GM12878 (cell line): ENCODE data around the gene ZSCAN22. TPM values are rescaled to one million over a fixed set of nuclear protein-coding genes. Genes with fewer than 3 reads are reported as not detected.

Experiments
- BMI1 ChIP-seq: fragments of 450-650 bp; IDR thresholded peaks from 2 replicates; pipeline ENCODE4 v1.6.1; 2016; ENCODE audit warnings: mild to moderate bottlenecking, moderate library complexity, borderline replicate concordance
- CBX3 ChIP-seq: fragments of 200-600 bp; sonication (generic); IDR thresholded peaks from 2 replicates; pipeline ENCODE4 v1.6.1; 2016; ENCODE audit warnings: low read depth, borderline replicate concordance
- CEBPB ChIP-seq, 2 experiments: fragments of 150-350 bp in 1 of 2; IDR thresholded peaks; 2 replicates each; pipeline ENCODE4 v1.6.1; 2012 to 2014; ENCODE audit warnings: low read depth in 2 of 2, low read length in 2 of 2, borderline replicate concordance in 1 of 2, inconsistent platforms in 1 of 2
- E2F4 ChIP-seq: IDR thresholded peaks from 2 replicates; pipeline ENCODE4 v1.6.1; 2012; ENCODE audit warnings: low read depth, low read length, improper control_type of control experiment
- E4F1 ChIP-seq: fragments of 450-650 bp; IDR thresholded peaks from 2 replicates; pipeline ENCODE4 v1.6.1; 2018; ENCODE audit warnings: borderline replicate concordance, mild to moderate bottlenecking; ENCODE audit not compliant: partially characterized antibody
- NFXL1 ChIP-seq: fragments of 450-650 bp; IDR thresholded peaks from 2 replicates; pipeline ENCODE4 v1.6.1; 2017; ENCODE audit warnings: antibody characterized with exemption, mild to moderate bottlenecking, borderline replicate concordance
- NKRF ChIP-seq: fragments of 450-650 bp; conservative IDR thresholded peaks from 2 replicates; pipeline ENCODE4 v1.6.1; 2017; ENCODE audit warnings: mild to moderate bottlenecking, moderate library complexity
- RB1 ChIP-seq: fragments of 450-650 bp; formaldehyde crosslinking; IDR thresholded peaks from 2 replicates; pipeline ENCODE4 v1.6.1; 2017; ENCODE audit warnings: mild to moderate bottlenecking, borderline replicate concordance
- SPI1 ChIP-seq: IDR thresholded peaks from 2 replicates; pipeline ENCODE4 v1.6.1; 2011; ENCODE audit warnings: low read depth, mild to moderate bottlenecking, low read length, moderate library complexity, borderline replicate concordance; ENCODE audit not compliant: insufficient read depth
- STAT1 ChIP-seq: fragments of 450-650 bp; conservative IDR thresholded peaks from 2 replicates; pipeline ENCODE4 v1.6.1; 2014; ENCODE audit warnings: antibody characterized with exemption, mild to moderate bottlenecking
- YBX1 ChIP-seq: fragments of 450-650 bp; IDR thresholded peaks from 2 replicates; pipeline ENCODE4 v1.6.1; 2016; ENCODE audit warnings: antibody characterized with exemption
- ZNF592 ChIP-seq: fragments of 450-650 bp; IDR thresholded peaks from 2 replicates; pipeline ENCODE4 v1.6.1; 2017; ENCODE audit warnings: mild to moderate bottlenecking, moderate library complexity
- polyA plus RNA-seq, 11 experiments: library from polyadenylated mRNA; depleted of rRNA in 4 of 11; unstranded in 6 of 11; stranded (reverse) in 5 of 11; fragments of >200 nt; fragmentation: Nextera tagmentation in 4 of 11; fragmentation: Illumina TruSeq in 1 of 11; extraction: Ambion mirVana in 4 of 11; extraction: Trizol in 1 of 11; gene quantifications; 1 replicate in 1 of 11; 2 replicates in 10 of 11; pipeline versions ENCODE4 v1.2.1 to v1.2.3, GENCODE V29; 2011 to 2016; ENCODE audit warnings: inconsistent platforms in 2 of 11, missing spikeins in 2 of 11, low read depth in 1 of 11
- total RNA-seq, 4 experiments: library from RNA; depleted of rRNA in 3 of 4; stranded (reverse); fragments of >200 nt in 3 of 4; fragmentation: Illumina TruSeq in 1 of 4; extraction: Trizol in 1 of 4; gene quantifications; 2 replicates each; pipeline versions ENCODE4 v1.2.1 to v1.2.3, GENCODE V29; 2013 to 2021
- TF ChIP-seq, protein P1 (sequence below): fragments of 450-650 bp; IDR thresholded peaks from 2 replicates; pipeline ENCODE4 v1.6.1; 2014; ENCODE audit warnings: mild to moderate bottlenecking
- TF ChIP-seq, protein P2 (sequence below): IDR thresholded peaks from 2 replicates; pipeline ENCODE4 v1.6.1; 2012; ENCODE audit warnings: low read length, inconsistent platforms

The ZSCAN22 gene
- total and polyA plus RNA-seq, 10 of the 15 experiments (the other 5 are each of a cell fraction or from before 2014, with no cell fraction given) = 0.49 to 3.9 (median 2.6) TPM

- TF ChIP-seq BMI1 (no peak), YBX1 (no peak), STAT1 (no peak), CBX3 (no peak), E4F1 (peak; percentile 91), SPI1 (peak; percentile 74; the same call in 1 of the 2 replicates), ZNF592 (no peak), E2F4 (no peak), NKRF (peak; percentile 93), RB1 (peak; percentile 93; the same call in 1 of the 2 replicates), NFXL1 (no peak), CEBPB (IDR thresholded peaks at IDR 0.05; ENCODE audit: borderline replicate concordance in 1 of 2, low read depth in 2 of 2, low read length in 2 of 2) (no peak)
- TF ChIP-seq, protein P1, sequence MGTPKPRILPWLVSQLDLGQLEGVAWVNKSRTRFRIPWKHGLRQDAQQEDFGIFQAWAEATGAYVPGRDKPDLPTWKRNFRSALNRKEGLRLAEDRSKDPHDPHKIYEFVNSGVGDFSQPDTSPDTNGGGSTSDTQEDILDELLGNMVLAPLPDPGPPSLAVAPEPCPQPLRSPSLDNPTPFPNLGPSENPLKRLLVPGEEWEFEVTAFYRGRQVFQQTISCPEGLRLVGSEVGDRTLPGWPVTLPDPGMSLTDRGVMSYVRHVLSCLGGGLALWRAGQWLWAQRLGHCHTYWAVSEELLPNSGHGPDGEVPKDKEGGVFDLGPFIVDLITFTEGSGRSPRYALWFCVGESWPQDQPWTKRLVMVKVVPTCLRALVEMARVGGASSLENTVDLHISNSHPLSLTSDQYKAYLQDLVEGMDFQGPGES = no peak
- TF ChIP-seq, protein P2, sequence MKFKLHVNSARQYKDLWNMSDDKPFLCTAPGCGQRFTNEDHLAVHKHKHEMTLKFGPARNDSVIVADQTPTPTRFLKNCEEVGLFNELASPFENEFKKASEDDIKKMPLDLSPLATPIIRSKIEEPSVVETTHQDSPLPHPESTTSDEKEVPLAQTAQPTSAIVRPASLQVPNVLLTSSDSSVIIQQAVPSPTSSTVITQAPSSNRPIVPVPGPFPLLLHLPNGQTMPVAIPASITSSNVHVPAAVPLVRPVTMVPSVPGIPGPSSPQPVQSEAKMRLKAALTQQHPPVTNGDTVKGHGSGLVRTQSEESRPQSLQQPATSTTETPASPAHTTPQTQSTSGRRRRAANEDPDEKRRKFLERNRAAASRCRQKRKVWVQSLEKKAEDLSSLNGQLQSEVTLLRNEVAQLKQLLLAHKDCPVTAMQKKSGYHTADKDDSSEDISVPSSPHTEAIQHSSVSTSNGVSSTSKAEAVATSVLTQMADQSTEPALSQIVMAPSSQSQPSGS = no peak
Observed at GRCh38 chr19:58305065-58305931, 21.5 kb upstream of the ZSCAN22 start, which contains the start of gene ERVK3-1 (continued).
